Measurements from ENCODE around the gene CMIP.

The CMIP gene

GRCh38 chr16:81748476-81749198, 304.0 kb downstream of the CMIP start:
- no peak for DNase-seq (ENCODE audit: low read depth)

GRCh38 chr16:81752225-81752875, 307.7 kb downstream of the CMIP start:
- no peak for DNase-seq (ENCODE audit: low read depth)

- no peak for DNase-seq (ENCODE audit: low read depth)
Observed at GRCh38 chr16:81752876-81753227, 308.2 kb downstream of the CMIP start.

GRCh38 chr16:81754858-81755257, 310.2 kb downstream of the CMIP start:
- no peak for DNase-seq (ENCODE audit: low read depth)

- no peak for DNase-seq (ENCODE audit: low read depth)
Observed at GRCh38 chr16:81755915-81756614, 311.5 kb downstream of the CMIP start.

- DNase-seq (ENCODE audit: low read depth), result no peak
Observed at GRCh38 chr16:81756615-81757356, 312.2 kb downstream of the CMIP start.

- DNase-seq (ENCODE audit: low read depth), result no peak
Observed at GRCh38 chr16:81758376-81758775, 313.8 kb downstream of the CMIP start.

Measured in fibroblast of the conjunctiva (primary cell).